IPS DF 6.9 (cell line): ENCODE measurements around the gene CDHR1.
"Not testable (repeated sequence)": the region's sequence is repeated elsewhere in the genome, so short reads cannot be mapped to it uniquely, and the experiment has no call there.

Source experiments
- DNase-seq: peaks from one replicate; pipeline ENCODE4 v3.0.0-alpha.2; 2013; ENCODE audit warnings: low read depth, low spot score
- H3K27ac ChIP-seq: one replicate; pipeline ENCODE4 v1.5.1; 2013; ENCODE audit warnings: low read length, control low read depth
- H3K27me3 ChIP-seq: 2 replicates; pipeline ENCODE4 v1.6.1; 2013; ENCODE audit warnings: mild to moderate bottlenecking, low read length; ENCODE audit not compliant: control insufficient read depth, insufficient read depth
- H3K36me3 ChIP-seq: 2 replicates; pipeline ENCODE4 v1.6.1; 2013; ENCODE audit warnings: low read length; ENCODE audit not compliant: control insufficient read depth, insufficient read depth
- H3K4me1 ChIP-seq: 2 replicates; pipeline ENCODE4 v1.6.1; 2013; ENCODE audit warnings: low read length; ENCODE audit not compliant: control insufficient read depth, insufficient read depth
- H3K4me3 ChIP-seq: 2 replicates; pipeline ENCODE4 v1.5.1; 2013; ENCODE audit warnings: mild to moderate bottlenecking, low read length
- H3K9me3 ChIP-seq: 2 replicates; pipeline ENCODE4 v1.6.1; 2013; ENCODE audit warnings: low read length, inconsistent platforms; ENCODE audit not compliant: control insufficient read depth, insufficient read depth
- WGBS: extraction: QIAGEN DNeasy Blood & Tissue Kit; methylation state at CpG from one replicate; pipeline ENCODE4 v1.1.7; 2013; ENCODE audit warnings: mixed read lengths, missing lambda C conversion rate; ENCODE audit not compliant: insufficient read length, insufficient coverage; 5-methylcytosine and 5-hydroxymethylcytosine counted together

CDHR1 gene

GRCh38 chr10:84194424-84195043 is at the start of gene CDHR1:
Gene CDHR1 (plus strand): TSS chr10:84194537. CDS start chr10:84194761, 224 bp downstream.
- H3K36me3 ChIP-seq, result no peaks in the 10 kb centered on the region
- no peaks in the 10 kb centered on the region for H3K4me1 ChIP-seq
- no CpG with 5 or more reads among the region's 61 CpGs for WGBS
- H3K9me3 ChIP-seq, result no peaks in the 10 kb centered on the region
- no peak for DNase-seq
- peak within 1 kb of the TSS; percentile 83; the same call in 1 of the 2 replicates for H3K4me3 ChIP-seq
- H3K27ac ChIP-seq, result no peak within 1 kb of the TSS
- H3K27me3 ChIP-seq, result peaks cover 18% of the 10 kb centered on the region; the same call in 1 of the 2 replicates

- H3K9me3 ChIP-seq, result no peaks in the 10 kb centered on the region
- H3K36me3 ChIP-seq, result peaks cover 10% of the 10 kb centered on the region; the same call in 1 of the 2 replicates
- H3K4me1 ChIP-seq, result no peaks in the 10 kb centered on the region
- no peaks in the 10 kb centered on the region for H3K27me3 ChIP-seq
- H3K27ac ChIP-seq, result no peak overlapping the region
- no peak overlapping the region for H3K4me3 ChIP-seq
- no peak for DNase-seq
Measured at GRCh38 chr10:84147347-84147746, 47.0 kb upstream of the CDHR1 start.

- not testable (repeated sequence) for H3K27me3 ChIP-seq, H3K4me3 ChIP-seq, H3K27ac ChIP-seq, DNase-seq, H3K9me3 ChIP-seq, H3K4me1 ChIP-seq
- no CpG with 5 or more reads among the region's 9 CpGs for WGBS
- peaks cover 12% of the 10 kb centered on the region; the same call in 1 of the 2 replicates for H3K36me3 ChIP-seq
Measured at GRCh38 chr10:84148006-84148597, 46.2 kb upstream of the CDHR1 start.

- Histone ChIP-seq H3K9me3 (no peaks in the 10 kb centered on the region), H3K27me3 (no peaks in the 10 kb centered on the region), H3K4me3 (no peak overlapping the region), H3K36me3 (peaks cover 10% of the 10 kb centered on the region; the same call in 1 of the 2 replicates), H3K27ac (no peak overlapping the region), H3K4me1 (no peaks in the 10 kb centered on the region)
- WGBS, result no CpG with 5 or more reads among the region's 2 CpGs
- no peak for DNase-seq
Measured at GRCh38 chr10:84149854-84150253, 44.5 kb upstream of the CDHR1 start.

- Histone ChIP-seq H3K9me3 (no peaks in the 10 kb centered on the region), H3K36me3 (peaks cover 10% of the 10 kb centered on the region; the same call in 1 of the 2 replicates), H3K4me3 (no peak overlapping the region), H3K27me3 (no peaks in the 10 kb centered on the region), H3K27ac (no peak overlapping the region), H3K4me1 (no peaks in the 10 kb centered on the region)
- no peak for DNase-seq
Measured at GRCh38 chr10:84152769-84153168, 41.6 kb upstream of the CDHR1 start.

- Histone ChIP-seq H3K36me3 (peaks cover 7% of the 10 kb centered on the region; the same call in 1 of the 2 replicates), H3K27ac (no peak overlapping the region), H3K4me3 (no peak overlapping the region), H3K9me3 (no peaks in the 10 kb centered on the region), H3K4me1 (0 out of 2 replicates have a peak, but pooled peaks cover 1% of the 10 kb centered on the region), H3K27me3 (no peaks in the 10 kb centered on the region)
- no peak for DNase-seq
- no CpG with 5 or more reads among the region's 4 CpGs for WGBS
Measured at GRCh38 chr10:84155521-84155920, 38.8 kb upstream of the CDHR1 start.

- H3K4me1 ChIP-seq, result 0 out of 2 replicates have a peak, but pooled peaks cover 1% of the 10 kb centered on the region
- no peaks in the 10 kb centered on the region for H3K27me3 ChIP-seq
- no peaks in the 10 kb centered on the region for H3K9me3 ChIP-seq
- no peak overlapping the region for H3K4me3 ChIP-seq
- H3K27ac ChIP-seq, result no peak overlapping the region
- H3K36me3 ChIP-seq, result peaks cover 3% of the 10 kb centered on the region; the same call in 1 of the 2 replicates
- no CpG with 5 or more reads among the region's 2 CpGs for WGBS
- DNase-seq, result no peak
Measured at GRCh38 chr10:84156009-84156408, 38.3 kb upstream of the CDHR1 start.

GRCh38 chr10:84156768-84157167 is 37.6 kb upstream of the CDHR1 start:
- WGBS, result no CpG with 5 or more reads among the region's 10 CpGs
- H3K27ac ChIP-seq, result no peak overlapping the region
- no peak for DNase-seq

GRCh38 chr10:84158061-84158460 is 36.3 kb upstream of the CDHR1 start:
- no CpG with 5 or more reads among the region's 2 CpGs for WGBS
- Histone ChIP-seq H3K9me3 (no peaks in the 10 kb centered on the region), H3K36me3 (no peaks in the 10 kb centered on the region), H3K27me3 (no peaks in the 10 kb centered on the region), H3K4me1 (0 out of 2 replicates have a peak, but pooled peaks cover 1% of the 10 kb centered on the region), H3K4me3 (no peak overlapping the region), H3K27ac (no peak overlapping the region)
- no peak for DNase-seq

More at GRCh38 chr10:84156768-84157167, 37.6 kb upstream of the CDHR1 start:
- no peak overlapping the region for H3K4me3 ChIP-seq
- 0 out of 2 replicates have a peak, but pooled peaks cover 2% of the 10 kb centered on the region for H3K36me3 ChIP-seq
- no peaks in the 10 kb centered on the region for H3K9me3 ChIP-seq
- H3K27me3 ChIP-seq, result no peaks in the 10 kb centered on the region
- H3K4me1 ChIP-seq, result 0 out of 2 replicates have a peak, but pooled peaks cover 1% of the 10 kb centered on the region

GRCh38 chr10:84158550-84158949 is 35.8 kb upstream of the CDHR1 start:
- Histone ChIP-seq H3K4me3 (no peak overlapping the region), H3K9me3 (no peaks in the 10 kb centered on the region), H3K27ac (no peak overlapping the region), H3K36me3 (no peaks in the 10 kb centered on the region), H3K4me1 (0 out of 2 replicates have a peak, but pooled peaks cover 1% of the 10 kb centered on the region), H3K27me3 (no peaks in the 10 kb centered on the region)
- DNase-seq, result no peak
- WGBS, result no CpG with 5 or more reads among the region's 4 CpGs
